Sigmoid colon (tissue), 7 donors: ENCODE results near the gene ZNF547. TPM values are rescaled to one million over a fixed set of nuclear protein-coding genes. Genes with fewer than 3 reads are reported as not detected.

Experiments
- DNase-seq: peaks from one replicate; pipeline ENCODE4 v3.0.0-alpha.2; 2019
- H3K27ac ChIP-seq, 4 donors: fragments of 200-600 bp; sonication (generic); one replicate each; pipeline ENCODE4 v1.5.1; 2016 to 2019; ENCODE audit warnings: mild to moderate bottlenecking in 1 of 4
- H3K27me3 ChIP-seq, 3 donors: fragments of 200-600 bp; sonication (generic); one replicate each; pipeline ENCODE4 v1.5.1; 2019; ENCODE audit warnings: mild to moderate bottlenecking in 1 of 3
- H3K36me3 ChIP-seq, 4 donors: fragments of 200-600 bp; sonication (generic); one replicate each; pipeline ENCODE4 v1.5.1; 2016 to 2019
- H3K4me1 ChIP-seq, 4 donors: fragments of 200-600 bp; sonication (generic); one replicate each; pipeline ENCODE4 v1.5.1; 2017 to 2019
- H3K4me3 ChIP-seq, 4 donors: fragments of 200-600 bp; sonication (generic); one replicate each; pipeline ENCODE4 v1.5.1; 2017 to 2019; ENCODE audit warnings: mild to moderate bottlenecking in 2 of 4, moderate library complexity in 1 of 4
- H3K9me3 ChIP-seq, 4 donors: fragments of 200-600 bp in 3 of 4; sonication (generic) in 3 of 4; one replicate each; pipeline versions ENCODE4 v1.5.1 to v1.6.1; 2013 to 2019
- EP300 ChIP-seq, 4 donors: sonication (generic); formaldehyde crosslinking; IDR thresholded peaks; one replicate each; pipeline ENCODE4 v1.6.1; 2017; ENCODE audit warnings: antibody characterized with exemption in 4 of 4
- POLR2A ChIP-seq, 2 donors: fragments of 450-650 bp; IDR thresholded peaks; one replicate each; pipeline ENCODE4 v1.6.1; 2016; ENCODE audit warnings: antibody characterized with exemption in 2 of 2, mild to moderate bottlenecking in 2 of 2, moderate library complexity in 2 of 2
- POLR2AphosphoS5 ChIP-seq, 4 donors: sonication (generic); formaldehyde crosslinking; IDR thresholded peaks; one replicate each; pipeline ENCODE4 v1.6.1; 2017; ENCODE audit warnings: antibody characterized with exemption in 4 of 4
- WGBS, 2 donors: extraction: QIAGEN DNeasy Blood & Tissue Kit; methylation state at CpG; one replicate each; pipeline ENCODE4 v1.1.7; 2013; 5-methylcytosine and 5-hydroxymethylcytosine counted together
- intact Hi-C: fragments of 100-400 bp; cut with DNase I; formaldehyde crosslinking; loops from one replicate; pipeline ENCODE4 v1.15.1; 2023
- polyA plus RNA-seq, 3 donors: library from polyadenylated mRNA; stranded (reverse); fragments of 200-250 nt; gene quantifications; one replicate each; pipeline ENCODE4 v1.2.3, GENCODE V29; 2013
- total RNA-seq, 4 donors: library from RNA; depleted of rRNA; stranded (reverse); fragments of >200 nt; gene quantifications; one replicate each; pipeline ENCODE4 v1.1.0, GENCODE V29; 2016
- TF ChIP-seq, protein P1 (sequence below), 4 experiments: fragments of 450-650 bp in 3 of 4; fragments of 200-600 bp in 1 of 4; IDR thresholded peaks; one replicate each; pipeline ENCODE4 v1.5.1; 2016 to 2019; ENCODE audit warnings: antibody characterized with exemption in 4 of 4, mild to moderate bottlenecking in 3 of 4, moderate library complexity in 2 of 4
- donor health status: healthy with polysubstance abuse.
- donor health status: Bipolar disorder and iron deficiency.
- donor health status: healthy.

Gene ZNF547
- total and polyA plus RNA-seq, 7 donors = 0.83 to 3.6 (median 2.2) TPM; not detected in 2

DNA sequence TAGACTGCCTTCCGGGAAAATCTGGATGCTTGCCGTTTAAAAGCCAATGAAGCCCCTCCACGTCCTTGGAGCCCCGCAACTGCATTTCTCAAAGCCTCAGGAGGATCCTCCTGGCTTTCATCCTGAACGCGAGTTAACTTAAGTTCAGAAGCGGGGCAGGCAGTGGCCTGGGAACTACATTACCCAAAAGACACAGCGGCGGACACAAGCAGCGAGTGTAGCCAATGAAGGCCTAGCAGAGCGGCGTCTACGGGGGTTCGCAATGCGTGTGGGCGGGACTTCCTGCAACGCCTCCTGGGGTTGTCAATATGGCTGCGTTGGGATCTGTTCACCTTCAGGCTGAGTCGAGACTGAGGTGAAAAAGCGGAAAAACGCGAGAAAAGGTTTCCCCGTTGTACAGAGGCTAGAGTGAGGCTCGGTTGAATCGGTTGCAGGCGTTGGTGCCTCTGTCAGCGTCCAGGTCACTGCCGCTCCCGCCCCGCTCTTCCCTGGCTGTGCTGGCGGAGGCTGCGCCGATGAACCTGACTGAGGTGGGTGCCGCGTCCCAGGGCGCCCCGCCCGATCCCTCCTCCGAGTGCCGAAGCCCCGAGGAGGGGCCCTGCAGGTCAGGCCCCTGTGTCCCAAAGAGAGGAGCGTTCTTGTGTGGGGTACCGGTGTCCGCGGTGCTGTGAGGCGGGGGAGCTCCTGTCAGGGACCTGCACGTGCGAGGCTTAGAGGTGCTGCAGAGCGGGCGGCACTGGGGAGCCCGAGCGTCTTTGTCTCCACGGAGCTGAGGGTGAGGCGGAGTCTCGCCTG, 47.7 kb downstream of the ZNF547 start, which contains the start of gene ZNF17:
TSS of gene ZNF17 (plus strand) at position 285 of the 795 bp plus-strand sequence. CDS start 2,455 bp downstream, outside the sequence.
- peaks cover 0 to 32% (median 13%) of the 10 kb centered on the region in 4 donors for H3K36me3 ChIP-seq
- peak; percentile 96 for DNase-seq
- TF ChIP-seq, protein P1, sequence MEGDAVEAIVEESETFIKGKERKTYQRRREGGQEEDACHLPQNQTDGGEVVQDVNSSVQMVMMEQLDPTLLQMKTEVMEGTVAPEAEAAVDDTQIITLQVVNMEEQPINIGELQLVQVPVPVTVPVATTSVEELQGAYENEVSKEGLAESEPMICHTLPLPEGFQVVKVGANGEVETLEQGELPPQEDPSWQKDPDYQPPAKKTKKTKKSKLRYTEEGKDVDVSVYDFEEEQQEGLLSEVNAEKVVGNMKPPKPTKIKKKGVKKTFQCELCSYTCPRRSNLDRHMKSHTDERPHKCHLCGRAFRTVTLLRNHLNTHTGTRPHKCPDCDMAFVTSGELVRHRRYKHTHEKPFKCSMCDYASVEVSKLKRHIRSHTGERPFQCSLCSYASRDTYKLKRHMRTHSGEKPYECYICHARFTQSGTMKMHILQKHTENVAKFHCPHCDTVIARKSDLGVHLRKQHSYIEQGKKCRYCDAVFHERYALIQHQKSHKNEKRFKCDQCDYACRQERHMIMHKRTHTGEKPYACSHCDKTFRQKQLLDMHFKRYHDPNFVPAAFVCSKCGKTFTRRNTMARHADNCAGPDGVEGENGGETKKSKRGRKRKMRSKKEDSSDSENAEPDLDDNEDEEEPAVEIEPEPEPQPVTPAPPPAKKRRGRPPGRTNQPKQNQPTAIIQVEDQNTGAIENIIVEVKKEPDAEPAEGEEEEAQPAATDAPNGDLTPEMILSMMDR (IDR thresholded peaks at IDR 0.05) = no peak
- peak; percentile 11 to 28 for TF ChIP-seq POLR2A (IDR thresholded peaks at IDR 0.05)
- TF ChIP-seq POLR2AphosphoS5 (IDR thresholded peaks at IDR 0.05) = peak; percentile 64 to 79 (median 73)
- TF ChIP-seq EP300 (IDR thresholded peaks at IDR 0.05) = no peak
- H3K9me3 ChIP-seq = peaks cover 0 to under 1% (median 0%) of the 10 kb centered on the region in 4 donors
- H3K27ac ChIP-seq = peak within 1 kb of the TSS; percentile 70 to 84 (median 74)
- WGBS, 2 donors = 0% methylated on average over 55 of the region's 55 CpGs
- H3K4me3 ChIP-seq = peak within 1 kb of the TSS; percentile 60 to 99 (median 79)
- H3K4me1 ChIP-seq = peaks cover 0 to 20% (median 16%) of the 10 kb centered on the region in 4 donors
- intact Hi-C loops = loop anchor here (2.0 kb wide), 1 partner anchor 24 kb away; the partner anchor contains the start of gene ZNF749
- H3K27me3 ChIP-seq = no peaks in the 10 kb centered on the region

DNA sequence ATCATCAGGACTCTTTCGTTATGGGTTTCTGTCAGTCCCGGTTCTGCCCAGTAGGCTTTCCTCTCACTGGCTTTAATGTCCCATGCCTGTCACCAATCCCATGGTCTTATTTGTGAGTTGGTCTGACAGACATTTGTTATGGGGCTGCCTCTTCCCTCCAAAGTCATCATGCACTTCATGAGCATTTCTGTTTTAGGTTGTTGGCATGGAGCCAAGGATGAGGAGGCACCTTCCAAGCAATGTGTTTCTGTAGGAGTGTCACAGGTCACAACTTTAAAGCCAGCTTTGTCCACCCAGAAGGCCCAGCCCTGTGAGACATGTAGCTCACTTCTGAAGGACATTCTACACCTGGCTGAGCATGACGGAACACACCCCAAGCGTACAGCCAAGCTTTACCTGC, 56.1 kb downstream of the ZNF547 start:
- Histone ChIP-seq H3K36me3 (peaks cover 28 to 83% (median 51%) of the 10 kb centered on the region in 4 donors), H3K4me3 (no peak overlapping the region), H3K9me3 (peaks cover 14 to 44% (median 29%) of the 10 kb centered on the region in 4 donors), H3K27me3 (no peaks in the 10 kb centered on the region), H3K27ac (no peak overlapping the region), H3K4me1 (no peaks in the 10 kb centered on the region)
- intact Hi-C loops = no loop called here
- 98 to 99% methylated on average over 4 of the region's 4 CpGs for WGBS, 2 donors
- DNase-seq = no peak
- TF ChIP-seq POLR2A (IDR thresholded peaks at IDR 0.05) (no peak), EP300 (IDR thresholded peaks at IDR 0.05) (no peak), POLR2AphosphoS5 (IDR thresholded peaks at IDR 0.05) (no peak)
- TF ChIP-seq, protein P1 (IDR thresholded peaks at IDR 0.05) = no peak

DNA sequence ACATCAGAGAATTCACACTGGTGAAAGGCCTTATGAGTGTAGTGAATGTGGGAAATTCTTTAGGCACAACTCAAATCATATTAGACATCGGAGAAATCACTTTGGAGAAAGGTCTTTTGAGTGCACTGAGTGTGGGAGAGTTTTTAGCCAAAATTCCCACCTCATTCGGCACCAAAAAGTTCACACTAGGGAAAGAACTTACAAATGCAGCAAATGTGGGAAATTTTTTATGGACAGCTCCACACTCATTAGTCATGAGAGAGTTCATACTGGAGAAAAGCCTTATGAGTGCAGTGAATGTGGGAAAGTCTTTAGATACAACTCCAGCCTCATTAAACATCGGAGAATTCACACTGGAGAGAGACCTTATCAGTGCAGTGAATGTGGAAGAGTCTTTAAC, 57.7 kb downstream of the ZNF547 start:
- Histone ChIP-seq H3K27ac (no peak overlapping the region), H3K4me3 (no peak overlapping the region), H3K36me3 (peaks cover 28 to 67% (median 45%) of the 10 kb centered on the region in 4 donors), H3K9me3 (peaks cover 14 to 43% (median 31%) of the 10 kb centered on the region in 4 donors), H3K27me3 (no peaks in the 10 kb centered on the region), H3K4me1 (no peaks in the 10 kb centered on the region)
- intact Hi-C loops = no loop called here
- 95 to 98% methylated on average over 3 of the region's 3 CpGs for WGBS, 2 donors
- DNase-seq = no peak
- TF ChIP-seq EP300 (IDR thresholded peaks at IDR 0.05) (no peak), POLR2AphosphoS5 (IDR thresholded peaks at IDR 0.05) (no peak), POLR2A (IDR thresholded peaks at IDR 0.05) (no peak)
- TF ChIP-seq, protein P1 (IDR thresholded peaks at IDR 0.05) = no peak

Other genes starting within 250 kb of the ZNF547 start
- gene USP29, start 243.6 kb upstream of the ZNF547 start, total RNA-seq = not detected
- gene USP29, start 243.6 kb upstream of the ZNF547 start, polyA plus RNA-seq = not detected
- not detected for gene ZIM3, start 218.3 kb upstream of the ZNF547 start, total RNA-seq
- gene ZIM3, start 218.3 kb upstream of the ZNF547 start, polyA plus RNA-seq = not detected
- gene DUXA, start 196.1 kb upstream of the ZNF547 start, total RNA-seq = not detected
- gene DUXA, start 196.1 kb upstream of the ZNF547 start, polyA plus RNA-seq = not detected
- gene ZNF264, start 172.1 kb upstream of the ZNF547 start, total RNA-seq = 10 to 100 TPM; 18.5 to 39.6 (median 28.0) TPM
- gene ZNF264, start 172.1 kb upstream of the ZNF547 start, polyA plus RNA-seq = 1 to 10 TPM; 1.2 to 5.0 (median 2.8) TPM
- 1 to 10 TPM in 1 of 4 donors, under 1 TPM in 1, not detected in 2; 0.71 to 1.3 TPM for gene AURKC, start 132.5 kb upstream of the ZNF547 start, total RNA-seq
- 1 to 10 TPM in 1 of 3 donors, under 1 TPM in 1, not detected in 1; 0.63 to 1.4 TPM for gene AURKC, start 132.5 kb upstream of the ZNF547 start, polyA plus RNA-seq
- gene ZNF805, start 122.9 kb upstream of the ZNF547 start, total RNA-seq = 10 to 100 TPM; 11.8 to 21.6 (median 17.5) TPM
- 1 to 10 TPM in 2 of 3 donors, under 1 TPM in 1; under 0.01 to 2.0 (median 1.2) TPM for gene ZNF805, start 122.9 kb upstream of the ZNF547 start, polyA plus RNA-seq
- 10 to 100 TPM; 48.2 to 95.2 (median 55.1) TPM for gene ZNF460, start 83.1 kb upstream of the ZNF547 start, total RNA-seq
- gene ZNF460, start 83.1 kb upstream of the ZNF547 start, polyA plus RNA-seq = 1 to 10 TPM in 1 of 3 donors, under 1 TPM in 1, not detected in 1; 0.69 to 5.1 TPM
- gene ZNF543, start 43.1 kb upstream of the ZNF547 start, total RNA-seq = 1 to 10 TPM; 5.4 to 8.1 (median 7.5) TPM
- gene ZNF543, start 43.1 kb upstream of the ZNF547 start, polyA plus RNA-seq = 1 to 10 TPM in 1 of 3 donors, under 1 TPM in 2; 0.46 to 1.6 (median 0.60) TPM
- gene ZNF304, start 12.3 kb upstream of the ZNF547 start, total RNA-seq = 1 to 10 TPM; 7.1 to 9.6 (median 9.1) TPM
- gene ZNF304, start 12.3 kb upstream of the ZNF547 start, polyA plus RNA-seq = 1 to 10 TPM in 2 of 3 donors, under 1 TPM in 1; 0.92 to 3.1 (median 1.2) TPM
- gene TRAPPC2B, start within 50 bp of the ZNF547 start, total RNA-seq = 10 to 100 TPM; 21.3 to 28.1 (median 27.1) TPM
- gene TRAPPC2B, start within 50 bp of the ZNF547 start, polyA plus RNA-seq = 10 to 100 TPM in 2 of 3 donors, 1 to 10 TPM in 1; 9.2 to 18.0 (median 11.4) TPM
- 10 to 100 TPM; 21.9 to 29.1 (median 22.8) TPM for gene ZNF548, start 26.3 kb downstream of the ZNF547 start, total RNA-seq
- 10 to 100 TPM in 1 of 3 donors, 1 to 10 TPM in 2; 1.2 to 10.7 (median 1.8) TPM for gene ZNF548, start 26.3 kb downstream of the ZNF547 start, polyA plus RNA-seq
- 10 to 100 TPM; 10.2 to 14.0 (median 10.8) TPM for gene ZNF17, start 47.6 kb downstream of the ZNF547 start, total RNA-seq
- 1 to 10 TPM in 2 of 3 donors, under 1 TPM in 1; 0.69 to 3.9 (median 1.2) TPM for gene ZNF17, start 47.6 kb downstream of the ZNF547 start, polyA plus RNA-seq
- 1 to 10 TPM; 1.9 to 7.4 (median 4.0) TPM for gene ZNF749, start 71.8 kb downstream of the ZNF547 start, total RNA-seq
- gene ZNF749, start 71.8 kb downstream of the ZNF547 start, polyA plus RNA-seq = 10 to 100 TPM in 1 of 3 donors, 1 to 10 TPM in 2; 3.9 to 10.2 (median 6.7) TPM
- 1 to 10 TPM in 3 of 4 donors, under 1 TPM in 1; 0.49 to 1.4 (median 1.2) TPM for gene VN1R1, start 93.6 kb downstream of the ZNF547 start, total RNA-seq
- under 1 TPM in 1 of 3 donors, not detected in 2; 0.50 TPM for gene VN1R1, start 93.6 kb downstream of the ZNF547 start, polyA plus RNA-seq
- 10 to 100 TPM; 12.8 to 17.1 (median 15.5) TPM for gene ZNF772, start 114.0 kb downstream of the ZNF547 start, total RNA-seq
- 1 to 10 TPM in 1 of 3 donors, under 1 TPM in 2; 0.23 to 3.4 (median 0.60) TPM for gene ZNF772, start 114.0 kb downstream of the ZNF547 start, polyA plus RNA-seq
- 10 to 100 TPM in 2 of 4 donors, 1 to 10 TPM in 2; 5.2 to 16.1 (median 11.1) TPM for gene ZNF419, start 124.2 kb downstream of the ZNF547 start, total RNA-seq
- gene ZNF419, start 124.2 kb downstream of the ZNF547 start, polyA plus RNA-seq = 1 to 10 TPM; 1.4 to 3.9 (median 3.0) TPM
- gene ZNF773, start 136.4 kb downstream of the ZNF547 start, total RNA-seq = 10 to 100 TPM in 3 of 4 donors, 1 to 10 TPM in 1; 8.4 to 34.1 (median 20.9) TPM
- 1 to 10 TPM; 1.2 to 4.6 (median 1.6) TPM for gene ZNF773, start 136.4 kb downstream of the ZNF547 start, polyA plus RNA-seq
- 1 to 10 TPM; 4.2 to 6.4 (median 5.5) TPM for gene ZNF549, start 163.8 kb downstream of the ZNF547 start, total RNA-seq
- gene ZNF549, start 163.8 kb downstream of the ZNF547 start, polyA plus RNA-seq = 1 to 10 TPM in 2 of 3 donors, under 1 TPM in 1; 0.46 to 2.6 (median 1.2) TPM
- gene ZNF550, start 196.3 kb downstream of the ZNF547 start, total RNA-seq = 1 to 10 TPM; 4.1 to 6.6 (median 5.0) TPM
- 1 to 10 TPM in 2 of 3 donors, under 1 TPM in 1; 0.92 to 3.7 (median 1.2) TPM for gene ZNF550, start 196.3 kb downstream of the ZNF547 start, polyA plus RNA-seq
- gene ZNF416, start 215.4 kb downstream of the ZNF547 start, total RNA-seq = 1 to 10 TPM; 3.1 to 5.5 (median 4.2) TPM
- 1 to 10 TPM in 1 of 3 donors, under 1 TPM in 2; 0.23 to 2.2 (median 0.60) TPM for gene ZNF416, start 215.4 kb downstream of the ZNF547 start, polyA plus RNA-seq
- gene ZIK1, start 220.6 kb downstream of the ZNF547 start, total RNA-seq = 10 to 100 TPM in 1 of 4 donors, 1 to 10 TPM in 3; 4.8 to 10.5 (median 5.9) TPM
- gene ZIK1, start 220.6 kb downstream of the ZNF547 start, polyA plus RNA-seq = 1 to 10 TPM in 1 of 3 donors, under 1 TPM in 2; 0.23 to 3.9 (median 0.60) TPM
- gene ZNF530, start 236.3 kb downstream of the ZNF547 start, total RNA-seq = 10 to 100 TPM in 1 of 4 donors, 1 to 10 TPM in 3; 1.2 to 12.5 (median 3.1) TPM
- gene ZNF530, start 236.3 kb downstream of the ZNF547 start, polyA plus RNA-seq = 1 to 10 TPM; 1.4 to 3.3 (median 1.8) TPM